HG03521 (cell line): ENCODE data around the gene PLEKHB2.
"Not testable (repeated sequence)": the region's sequence is repeated elsewhere in the genome, so short reads cannot be mapped to it uniquely, and the experiment has no call there.

Experiments used
- ATAC-seq: cut with Tn5 transposase; IDR thresholded peaks from one replicate; pipeline ENCODE4 v1.9.1; 2021; ENCODE audit warnings: mild to moderate bottlenecking, moderate library complexity; ENCODE audit not compliant: unreplicated experiment

PLEKHB2 gene, protein sequence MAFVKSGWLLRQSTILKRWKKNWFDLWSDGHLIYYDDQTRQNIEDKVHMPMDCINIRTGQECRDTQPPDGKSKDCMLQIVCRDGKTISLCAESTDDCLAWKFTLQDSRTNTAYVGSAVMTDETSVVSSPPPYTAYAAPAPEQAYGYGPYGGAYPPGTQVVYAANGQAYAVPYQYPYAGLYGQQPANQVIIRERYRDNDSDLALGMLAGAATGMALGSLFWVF

DNA sequence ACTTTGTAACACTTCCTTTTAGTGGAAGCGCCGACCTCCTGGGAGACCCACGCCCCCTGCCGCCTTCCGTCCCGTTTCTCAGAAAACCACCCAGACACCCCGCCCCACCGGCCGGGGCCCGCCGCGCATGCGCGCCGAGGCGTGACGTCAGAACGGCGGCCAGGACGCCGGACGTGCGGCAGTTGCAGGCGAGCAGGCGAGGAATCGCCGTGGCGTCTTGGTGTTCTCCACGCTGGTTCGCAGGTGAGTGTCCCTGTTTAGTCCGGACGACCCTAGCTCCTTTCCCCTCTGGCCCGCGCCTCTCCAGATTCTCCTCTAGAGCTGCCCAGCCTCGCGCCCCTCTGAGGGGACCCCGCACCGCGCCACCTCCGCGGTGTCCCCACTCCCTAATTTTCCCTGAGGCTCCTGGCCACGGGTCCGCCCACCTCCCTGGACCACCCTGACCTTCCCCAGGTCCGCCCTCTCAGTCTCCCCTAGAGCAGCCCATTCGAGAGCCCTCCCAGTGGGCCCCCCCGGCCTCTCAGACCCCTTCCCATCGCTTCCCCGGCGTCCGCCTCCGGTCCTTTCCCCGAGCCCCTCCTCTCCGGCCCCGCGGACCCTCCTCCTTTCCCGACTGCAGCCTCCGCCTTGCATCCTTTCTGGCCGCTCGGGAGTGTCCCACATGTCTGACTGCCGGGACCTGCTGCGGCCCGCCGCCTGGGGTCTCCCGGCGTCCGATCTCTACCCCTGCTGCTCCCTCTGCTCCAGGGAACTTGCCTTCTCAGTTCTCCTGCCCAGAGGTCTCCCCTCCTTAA is at the start of gene PLEKHB2:
Gene PLEKHB2, plus strand, starts transcription at position 181 of the 794 bp plus-strand sequence. CDS start 15,606 bp downstream, outside the sequence.
- ATAC-seq: peak; percentile 76

DNA sequence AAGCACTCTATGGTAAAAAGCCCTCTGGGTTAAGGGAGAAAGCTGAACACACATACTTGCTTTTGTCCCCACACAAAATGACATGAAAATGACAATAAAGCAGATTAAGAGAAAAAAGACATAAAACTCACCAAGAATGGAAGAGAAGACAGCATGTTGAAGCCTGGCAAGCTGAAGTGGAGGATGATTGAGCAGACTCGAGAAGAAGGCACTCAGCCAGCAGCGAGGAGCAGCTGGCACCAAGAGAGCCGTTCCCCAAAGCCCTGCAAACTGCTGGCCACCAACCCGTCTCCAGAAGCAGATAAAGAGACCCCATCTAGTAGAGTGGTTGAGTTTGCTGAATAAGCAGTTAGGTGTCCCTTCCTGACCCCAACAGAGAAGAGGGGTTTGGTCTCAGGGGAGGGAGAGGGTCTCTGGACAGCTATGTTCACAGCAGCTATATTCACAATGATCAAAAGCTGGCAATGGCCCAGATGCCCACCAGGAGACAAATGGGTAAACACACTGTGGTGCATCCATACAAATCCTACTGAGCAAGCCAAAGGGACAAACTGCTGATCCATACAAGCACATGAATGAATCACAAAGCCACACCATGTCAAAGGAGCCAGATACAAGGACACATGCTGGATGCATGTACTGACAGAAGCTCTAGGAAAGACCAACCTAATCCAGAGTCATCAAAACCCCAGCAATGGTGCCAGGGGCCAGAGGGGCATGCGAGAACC is 48.8 kb upstream of the PLEKHB2 start:
- no peak for ATAC-seq

DNA sequence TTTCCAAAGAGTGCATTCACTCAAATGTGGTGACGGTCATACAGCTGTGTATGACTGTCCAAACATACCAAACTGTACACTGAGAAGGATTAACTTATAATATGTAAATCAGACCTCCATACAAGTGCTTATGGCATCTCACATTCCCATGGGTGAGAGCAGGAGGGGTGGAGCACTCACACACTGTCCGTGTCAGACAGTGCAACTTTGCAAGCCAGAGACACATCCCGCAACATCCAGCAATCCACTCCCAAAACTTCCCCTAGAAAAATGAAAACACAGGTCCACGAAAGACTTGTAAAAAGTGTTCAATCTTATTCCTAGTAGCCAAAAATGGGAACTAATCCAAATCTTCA is 48.2 kb upstream of the PLEKHB2 start:
- no peak for ATAC-seq

DNA sequence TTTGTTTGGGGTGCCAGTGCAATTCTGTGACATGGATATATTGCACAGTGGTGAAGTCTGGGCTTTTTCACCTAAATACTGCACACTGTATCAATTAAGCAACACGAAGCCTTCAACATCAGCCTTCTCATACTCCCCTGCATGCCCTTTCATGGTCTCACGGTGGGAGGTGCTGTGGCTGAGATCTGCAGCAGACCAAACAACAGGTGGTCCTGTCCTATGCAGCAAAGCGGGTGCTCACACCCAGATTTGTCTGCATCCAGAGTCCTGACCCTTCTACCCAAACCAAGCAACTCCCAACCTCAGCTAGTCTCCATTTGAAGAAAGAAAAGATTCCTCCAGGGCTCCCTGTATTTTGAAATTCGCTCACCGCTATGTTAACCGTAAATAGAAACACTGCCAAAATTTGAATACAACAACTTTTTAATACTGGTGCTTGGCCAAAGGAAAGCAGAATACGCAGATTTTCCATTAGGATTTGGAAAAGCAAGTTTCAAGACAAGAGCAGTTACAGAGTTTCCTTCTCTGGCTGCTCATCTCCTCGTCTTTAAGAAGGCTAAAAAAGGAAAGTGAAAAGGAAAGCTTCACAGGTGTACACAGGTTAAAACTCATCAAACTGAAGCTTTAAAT is 46.8 kb upstream of the PLEKHB2 start:
- no peak for ATAC-seq

DNA sequence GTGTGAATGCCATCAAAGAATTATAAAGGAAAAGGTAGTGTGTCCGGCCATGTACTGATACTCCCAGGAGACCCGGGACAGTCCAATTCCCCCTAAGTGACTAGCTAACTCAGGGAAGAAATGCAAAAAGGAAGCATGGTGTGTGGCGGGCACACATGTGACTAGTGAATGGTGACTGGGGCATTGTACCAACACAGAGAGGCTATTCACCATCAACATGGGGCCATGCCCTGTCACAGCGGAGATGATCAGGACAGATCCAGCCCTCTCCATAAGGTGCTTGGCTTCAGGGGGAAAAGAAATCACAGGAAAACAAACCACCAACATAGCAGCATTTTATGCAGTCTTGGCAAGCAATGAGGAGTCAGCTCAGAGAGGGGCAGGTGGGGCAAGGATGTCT is 46.2 kb upstream of the PLEKHB2 start:
- no peak for ATAC-seq

DNA sequence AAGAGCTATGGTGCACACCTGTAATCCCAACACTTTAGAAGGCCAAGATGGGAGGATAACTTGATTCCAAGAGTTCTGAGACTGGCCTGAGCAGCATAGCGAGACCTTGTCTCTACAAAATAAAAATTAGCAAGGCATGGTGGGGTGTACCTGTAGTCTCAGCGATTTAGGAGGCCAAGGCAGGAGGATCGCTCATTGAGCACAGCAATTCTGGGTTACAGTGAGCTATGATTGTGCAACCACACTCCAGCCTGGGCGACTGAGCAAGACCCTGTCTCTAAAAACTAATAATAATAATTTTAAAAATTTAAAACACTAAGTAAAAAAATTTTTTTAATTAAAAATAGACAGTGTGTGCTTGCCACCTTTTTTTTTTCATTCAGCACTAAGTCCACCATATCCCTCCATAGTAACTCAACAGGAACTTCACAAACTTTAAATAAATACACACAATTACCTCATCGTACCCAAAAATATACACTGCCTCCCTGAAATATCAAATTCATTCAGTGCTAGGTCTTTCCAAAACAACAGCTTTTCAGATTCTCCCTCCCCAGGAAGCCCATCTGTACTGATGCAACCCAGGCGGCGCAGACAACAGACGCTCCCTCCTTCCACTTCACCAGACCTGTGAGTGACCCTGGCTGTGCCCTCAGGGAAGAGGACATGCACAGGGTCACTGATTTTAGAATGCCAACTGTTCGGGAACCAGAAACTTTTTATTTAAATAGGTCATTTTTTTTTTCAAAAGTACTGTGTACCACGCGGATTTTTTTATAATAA is 41.4 kb upstream of the PLEKHB2 start:
- ATAC-seq: no peak

DNA sequence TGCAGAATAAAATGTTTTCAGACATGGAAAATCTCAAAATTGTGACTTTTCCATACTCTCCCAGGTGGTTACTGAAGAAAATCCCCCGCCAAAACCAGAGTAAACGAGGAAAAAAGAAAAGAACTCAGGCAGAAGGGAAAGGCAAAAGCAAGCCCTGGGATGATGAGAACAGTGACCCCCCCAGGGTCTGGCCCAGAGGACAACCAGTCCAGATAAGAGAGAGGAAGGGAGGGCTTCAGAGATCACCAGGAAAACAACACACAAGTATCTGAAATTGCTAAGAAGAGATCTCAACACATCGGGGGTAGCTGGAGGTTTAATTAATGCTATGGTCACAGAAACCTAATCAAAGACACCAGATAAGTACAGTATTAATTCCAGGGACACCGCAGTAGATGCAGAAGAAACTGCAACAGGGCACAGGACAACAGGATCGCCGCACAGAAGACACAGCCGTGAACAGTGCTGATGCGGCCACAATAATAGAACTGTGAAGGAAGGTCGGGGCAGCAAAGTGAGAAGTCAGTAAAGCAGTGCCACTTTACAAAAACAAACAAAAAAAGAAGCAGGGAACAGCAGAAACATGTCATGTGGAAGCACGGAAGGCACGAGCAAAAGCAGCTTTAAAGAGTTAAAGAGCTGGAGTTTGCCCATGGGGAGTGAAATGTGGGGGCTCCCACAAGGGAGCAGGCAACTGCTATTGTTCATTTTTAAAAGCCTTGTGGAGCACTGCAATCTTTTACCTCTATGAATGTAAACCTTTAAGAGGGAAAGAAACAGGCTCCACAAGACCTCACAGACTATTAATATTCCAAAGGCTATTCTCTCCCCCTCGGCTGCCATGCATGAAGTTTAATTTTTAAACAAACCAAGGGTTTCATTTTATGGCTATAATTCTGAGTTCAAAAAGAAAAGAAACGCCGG is 40.3 kb upstream of the PLEKHB2 start:
- no peak for ATAC-seq

DNA sequence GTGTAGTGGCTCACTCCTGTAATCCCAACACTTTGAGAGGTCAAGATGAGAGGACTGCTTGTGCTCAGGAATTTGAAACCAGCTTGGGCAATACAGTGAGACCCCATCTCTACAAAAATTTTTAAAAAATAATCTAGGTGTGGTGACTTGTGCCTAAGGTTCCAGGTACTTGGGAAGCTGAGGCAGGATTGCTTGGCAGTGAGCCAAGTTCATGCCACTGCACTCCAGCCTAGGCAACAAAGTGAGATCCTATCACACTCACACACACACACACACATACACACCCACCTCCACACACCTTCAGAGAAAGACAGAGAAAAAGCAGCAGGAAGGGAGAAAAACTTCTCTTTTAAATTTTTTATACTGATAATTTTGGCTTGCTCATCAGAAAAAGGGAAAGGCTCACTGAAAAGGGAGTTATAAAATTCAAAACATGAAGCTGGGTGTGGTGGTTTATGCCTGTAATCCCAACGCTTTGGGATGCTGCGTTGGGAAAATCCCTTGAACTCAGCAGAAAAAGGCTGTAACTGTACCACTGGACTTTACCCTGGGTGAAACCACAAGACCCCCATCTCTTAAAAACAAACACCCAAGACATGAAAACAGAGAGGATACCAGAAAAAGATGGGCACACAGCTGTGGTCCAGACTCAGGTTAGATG is 37.5 kb upstream of the PLEKHB2 start:
- ATAC-seq: no peak

DNA sequence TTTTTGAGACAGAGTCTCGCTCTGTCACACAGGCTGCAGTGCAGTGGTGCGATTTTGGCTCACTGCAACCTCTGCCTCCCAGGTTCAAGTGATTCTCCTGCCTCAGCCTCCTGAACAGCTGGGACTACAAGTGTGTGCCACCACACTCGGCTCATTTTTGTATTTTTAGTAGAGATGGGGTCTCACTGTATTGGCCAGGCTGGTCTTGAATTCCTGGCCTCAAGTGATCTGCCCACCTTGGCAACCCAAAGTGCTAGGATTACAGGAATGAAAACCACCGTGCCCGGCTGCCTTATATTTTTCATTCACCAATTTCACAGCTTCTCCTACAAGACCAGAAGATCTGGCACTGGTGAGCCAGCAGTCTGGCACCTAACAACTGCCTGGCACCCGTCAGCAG is 37.0 kb upstream of the PLEKHB2 start:
- ATAC-seq: not testable (repeated sequence)

DNA sequence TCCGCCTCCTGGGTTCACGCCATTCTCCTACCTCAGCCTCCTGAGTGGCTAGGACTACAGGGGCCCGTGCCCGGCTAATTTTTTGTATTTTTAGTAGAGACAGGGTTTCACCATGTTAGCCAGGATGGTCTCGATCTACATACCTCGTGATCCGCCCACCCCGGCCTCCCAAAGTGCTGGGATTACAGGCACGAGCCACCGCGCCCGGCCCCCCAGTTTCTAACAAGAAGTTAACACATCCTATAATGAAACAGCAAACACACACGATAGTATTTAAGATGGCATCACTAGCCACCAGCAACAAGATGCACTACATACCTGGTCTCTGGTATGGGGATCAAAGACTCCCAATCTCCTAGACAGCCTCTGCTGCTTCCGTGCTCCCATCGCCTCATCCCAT is 29.6 kb upstream of the PLEKHB2 start:
- not testable (repeated sequence) for ATAC-seq

DNA sequence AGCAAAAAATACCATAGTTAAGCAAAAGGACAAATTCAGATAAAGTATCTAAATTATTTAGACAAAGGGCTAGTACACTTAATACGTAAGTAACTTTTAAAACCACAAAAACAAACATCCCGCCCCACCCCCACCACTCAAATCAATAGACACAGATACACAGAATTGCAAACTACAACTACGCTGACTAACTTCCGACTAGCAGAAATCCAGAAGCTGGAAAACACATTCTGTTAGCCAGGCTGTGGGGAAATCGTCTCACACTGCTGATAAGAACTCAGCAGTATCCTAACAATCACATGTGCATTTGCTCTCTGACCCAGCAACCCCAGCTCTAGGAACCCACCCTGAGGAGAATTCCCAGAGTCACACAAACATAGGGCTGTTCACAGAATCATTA is 28.4 kb upstream of the PLEKHB2 start:
- ATAC-seq: no peak

DNA sequence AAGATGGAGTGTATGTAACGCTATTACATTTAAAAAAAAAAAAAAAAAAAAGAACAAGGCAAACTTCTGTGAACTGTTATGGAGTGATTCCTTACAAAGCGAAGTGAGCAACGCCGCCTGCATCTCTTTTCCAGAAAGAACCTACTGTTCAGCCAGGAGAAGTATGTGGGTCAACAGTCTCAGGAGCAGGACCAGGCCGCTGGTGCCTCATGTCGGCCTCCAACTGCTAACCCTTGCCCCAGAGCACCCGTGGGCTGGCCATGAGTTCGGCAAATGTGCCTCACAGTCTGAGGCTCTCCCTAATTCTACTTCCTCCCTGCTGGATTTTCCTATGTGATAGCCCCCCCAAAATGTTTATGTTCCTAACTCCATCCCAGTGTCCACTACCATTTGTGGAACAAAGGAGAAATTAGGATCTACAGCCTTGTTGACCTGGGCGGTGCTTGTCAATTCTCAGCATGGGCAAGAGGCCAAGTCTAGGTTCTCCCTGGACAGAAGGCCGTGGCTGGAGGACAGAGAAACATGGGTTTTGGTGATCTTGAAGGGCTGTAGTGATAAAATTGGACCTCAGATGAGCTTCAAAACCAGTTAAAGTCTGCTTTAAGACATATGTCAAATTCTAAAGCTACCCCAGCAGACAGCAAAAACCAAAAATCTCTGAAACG is 27.8 kb upstream of the PLEKHB2 start:
- no peak for ATAC-seq

DNA sequence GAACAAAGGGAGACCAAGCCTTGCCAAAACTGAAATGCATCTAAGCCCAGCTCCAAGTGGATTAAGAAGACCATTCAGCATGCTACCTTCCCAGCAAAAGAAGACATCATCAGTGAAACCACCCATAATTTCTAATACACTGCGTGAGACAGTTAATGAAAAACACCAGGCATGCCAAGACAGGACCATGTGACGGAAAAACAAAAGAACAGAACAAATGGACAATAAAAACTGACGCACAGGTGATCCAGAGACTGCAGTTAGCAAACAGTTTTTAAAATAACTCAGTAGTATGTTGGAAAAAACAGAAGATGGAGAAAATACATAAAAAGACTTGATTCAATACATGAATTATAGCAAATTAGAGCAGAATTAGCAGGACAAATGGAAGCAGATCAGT is 27.2 kb upstream of the PLEKHB2 start:
- no peak for ATAC-seq

DNA sequence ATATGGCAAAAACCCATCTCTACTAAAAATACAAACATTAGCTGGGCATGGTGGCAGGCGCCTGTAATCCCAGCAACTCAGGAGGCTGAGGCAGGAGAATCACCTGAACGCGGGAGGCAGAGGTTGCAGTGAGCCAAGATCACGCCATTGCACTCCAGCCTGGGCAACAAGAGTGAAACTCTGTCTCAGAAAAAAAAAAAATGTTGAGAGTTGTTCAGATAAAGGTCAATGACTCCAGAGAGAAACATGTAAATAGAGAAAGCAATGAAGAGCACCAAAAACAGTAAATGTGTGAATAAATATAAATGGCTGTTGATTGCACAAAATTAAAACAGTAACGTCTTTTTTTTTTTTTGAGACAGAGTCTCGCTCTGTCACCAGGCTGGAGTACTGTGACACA is 25.2 kb upstream of the PLEKHB2 start:
- ATAC-seq: not testable (repeated sequence)

DNA sequence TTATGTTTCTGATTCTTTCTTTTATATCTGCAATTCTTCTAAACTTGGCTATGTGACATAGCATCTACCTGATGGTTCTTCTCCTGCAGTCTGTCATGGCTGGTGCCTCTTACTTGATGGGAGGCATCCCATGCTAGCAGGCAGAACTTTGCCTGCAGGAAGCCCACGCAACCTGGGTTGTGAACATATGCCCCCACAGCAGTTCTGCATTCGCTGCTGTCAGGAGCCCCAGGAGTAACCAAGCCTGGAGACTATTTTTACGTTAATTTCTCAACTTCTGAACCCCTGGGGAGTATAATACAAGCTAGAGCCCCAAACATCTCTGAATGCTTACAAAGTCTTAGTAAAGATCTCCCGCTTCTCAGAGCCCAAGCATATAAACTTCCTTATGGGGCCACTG is 23.9 kb upstream of the PLEKHB2 start:
- ATAC-seq: no peak

DNA sequence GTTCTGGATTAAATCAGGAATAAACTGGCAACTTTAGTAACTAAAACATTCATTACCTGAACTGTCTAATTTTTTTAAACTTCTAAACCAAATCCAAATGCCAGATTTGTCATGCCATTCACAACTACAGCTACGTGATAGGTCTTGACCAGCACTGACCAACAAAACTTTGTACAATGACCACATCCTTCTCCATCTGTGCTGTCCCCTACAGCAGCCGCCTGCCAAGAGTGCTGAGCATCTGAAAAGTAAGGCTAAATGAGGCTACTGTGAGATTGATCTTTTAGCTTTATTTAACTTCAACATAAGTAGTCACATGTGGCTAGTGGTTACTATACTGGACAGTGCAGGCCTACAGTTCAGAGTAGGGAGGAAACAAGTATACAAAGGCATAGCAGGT is 19.5 kb upstream of the PLEKHB2 start:
- no peak for ATAC-seq

DNA sequence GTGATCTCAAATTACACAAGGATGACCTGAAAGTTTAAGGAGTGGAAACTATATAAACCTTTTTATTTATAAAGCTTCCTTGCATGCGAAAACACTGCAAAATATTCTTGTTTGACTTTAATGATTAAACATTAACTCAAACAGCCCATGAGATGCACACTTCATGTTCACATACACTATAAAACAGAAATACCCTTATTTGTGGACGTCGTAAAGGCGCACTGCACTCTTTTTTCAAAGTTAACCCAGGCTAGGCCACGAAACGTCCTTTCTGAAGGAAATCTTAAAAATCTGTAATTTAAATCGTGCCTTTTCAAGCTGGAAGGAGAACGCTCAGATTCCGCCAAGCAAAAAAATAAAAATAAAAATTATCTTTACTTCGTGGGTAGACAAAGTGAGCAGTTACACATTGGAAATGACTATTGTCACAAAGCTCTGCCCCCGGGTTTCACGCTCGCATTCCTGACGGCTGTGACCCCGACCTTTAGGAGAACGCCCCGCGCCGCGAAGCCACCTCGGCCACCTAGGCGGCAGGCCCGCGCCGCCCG is 12.6 kb upstream of the PLEKHB2 start:
- no peak for ATAC-seq

DNA sequence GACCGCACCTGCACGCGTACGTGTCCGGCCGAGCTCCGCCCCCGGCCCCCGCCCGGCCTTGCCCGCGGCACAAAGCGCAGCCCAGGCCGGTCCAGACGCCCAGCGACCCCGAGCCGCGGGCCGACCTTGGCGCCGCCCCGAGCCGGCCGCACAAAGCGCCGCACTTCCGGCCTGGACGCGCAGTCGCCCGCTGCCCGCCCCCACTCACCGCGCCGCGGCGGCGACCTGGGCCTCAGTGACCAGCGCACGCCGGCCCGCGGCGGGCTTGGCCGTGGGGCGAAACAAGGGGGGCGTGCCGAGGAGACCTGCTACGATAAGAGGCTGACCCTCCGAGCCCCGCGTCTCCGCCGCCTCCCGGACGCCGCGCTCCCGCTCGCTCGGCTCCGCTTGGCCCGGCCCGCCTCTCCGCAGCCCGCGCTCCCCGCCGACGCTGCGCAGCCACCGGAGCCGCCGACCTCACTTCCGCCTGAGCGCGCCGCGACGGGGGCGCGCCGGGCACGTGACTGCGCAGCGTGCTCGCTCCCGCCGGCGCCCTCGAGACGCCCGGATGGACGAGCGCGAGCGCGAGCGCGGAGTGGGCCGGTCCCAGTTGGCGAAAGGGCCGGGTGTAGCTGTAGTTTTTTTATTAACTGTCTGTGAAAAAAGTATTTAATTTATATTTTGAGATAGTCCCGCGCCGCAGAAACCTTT is 12.0 kb upstream of the PLEKHB2 start, which contains the start of gene FAM168B:
Gene FAM168B, minus strand, starts transcription at position 455 of the 690 bp plus-strand sequence. CDS start 10,814 bp downstream, outside the sequence.
- peak; percentile 78 for ATAC-seq
